Activated T-cell treated with anti-CD3 and anti-CD28 coated beads for 48 hours (primary cell): ENCODE measurements around the gene GPER1.
"Not testable (repeated sequence)": the region's sequence is repeated elsewhere in the genome, so short reads cannot be mapped to it uniquely, and the experiment has no call there.

Experiments used
- DNase-seq: peaks from one replicate; pipeline ENCODE4 v3.0.0-alpha.2; 2020; ENCODE audit warnings: low read depth

GPER1 gene

DNA sequence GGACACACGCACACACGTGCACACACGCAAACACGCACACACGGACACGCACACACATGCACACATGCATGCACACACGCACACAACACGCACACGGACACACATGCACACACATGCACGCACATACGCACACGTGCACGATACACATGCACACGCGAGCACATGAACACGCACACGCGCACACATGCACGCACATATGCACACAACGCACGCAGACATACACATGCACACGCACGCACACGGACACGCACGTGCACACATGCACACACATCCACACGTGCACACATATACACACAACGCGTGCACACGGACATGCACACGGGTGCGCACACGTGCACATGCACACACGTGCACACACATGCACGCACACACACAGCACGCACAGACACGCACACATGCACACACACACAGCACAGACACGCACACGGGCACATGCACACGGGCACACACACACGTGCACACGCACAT is 17.3 kb upstream of the GPER1 start:
- no peak for DNase-seq

- DNase-seq, result no peak
Observed at GRCh38 chr7:1071731-1072254, 16.1 kb upstream of the GPER1 start.

DNA sequence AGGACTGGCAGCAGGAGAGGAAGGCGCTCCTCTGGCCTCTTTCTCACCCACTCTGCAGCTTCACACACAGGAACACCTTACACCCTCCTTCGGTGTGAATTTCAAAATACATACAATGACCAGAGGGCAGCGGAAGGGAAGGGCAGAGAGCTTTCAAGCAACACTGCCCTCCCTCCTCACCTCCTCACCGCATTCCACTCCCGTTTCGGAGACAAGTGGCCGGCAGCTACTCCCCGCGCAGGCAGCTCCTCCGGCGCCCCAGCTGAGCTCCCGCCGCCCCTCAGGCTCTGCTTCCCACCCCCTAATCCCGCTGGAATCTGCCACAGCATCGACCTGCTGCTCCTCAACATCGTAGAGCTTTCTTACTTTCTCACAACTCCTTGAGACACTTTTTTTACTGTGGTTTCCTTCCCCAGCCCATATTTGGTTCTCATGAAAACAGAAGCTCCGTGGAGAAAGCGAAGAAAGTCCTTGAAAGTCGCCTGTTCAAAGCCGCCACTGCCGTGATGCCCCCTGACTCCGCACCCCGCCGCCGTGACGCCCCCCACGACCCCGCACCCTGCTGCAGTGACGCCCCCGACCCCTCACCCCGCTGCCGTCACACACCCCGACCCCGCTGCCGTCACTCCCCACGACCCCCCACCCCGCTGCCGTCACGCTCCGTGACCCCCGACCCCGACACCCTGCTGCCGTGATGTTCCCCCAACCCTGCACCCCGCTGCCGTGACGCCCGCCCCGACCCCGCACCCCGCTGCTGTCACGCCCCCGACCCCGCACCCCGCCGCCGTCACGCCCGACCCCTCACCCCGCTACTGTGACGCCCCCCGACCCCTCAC is 14.6 kb upstream of the GPER1 start:
- DNase-seq, result no peak

- not testable (repeated sequence) for DNase-seq
Observed at GRCh38 chr7:1074018-1074417, 13.9 kb upstream of the GPER1 start.

- DNase-seq, result no peak
Observed at GRCh38 chr7:1074593-1075431, 13.1 kb upstream of the GPER1 start.

DNA sequence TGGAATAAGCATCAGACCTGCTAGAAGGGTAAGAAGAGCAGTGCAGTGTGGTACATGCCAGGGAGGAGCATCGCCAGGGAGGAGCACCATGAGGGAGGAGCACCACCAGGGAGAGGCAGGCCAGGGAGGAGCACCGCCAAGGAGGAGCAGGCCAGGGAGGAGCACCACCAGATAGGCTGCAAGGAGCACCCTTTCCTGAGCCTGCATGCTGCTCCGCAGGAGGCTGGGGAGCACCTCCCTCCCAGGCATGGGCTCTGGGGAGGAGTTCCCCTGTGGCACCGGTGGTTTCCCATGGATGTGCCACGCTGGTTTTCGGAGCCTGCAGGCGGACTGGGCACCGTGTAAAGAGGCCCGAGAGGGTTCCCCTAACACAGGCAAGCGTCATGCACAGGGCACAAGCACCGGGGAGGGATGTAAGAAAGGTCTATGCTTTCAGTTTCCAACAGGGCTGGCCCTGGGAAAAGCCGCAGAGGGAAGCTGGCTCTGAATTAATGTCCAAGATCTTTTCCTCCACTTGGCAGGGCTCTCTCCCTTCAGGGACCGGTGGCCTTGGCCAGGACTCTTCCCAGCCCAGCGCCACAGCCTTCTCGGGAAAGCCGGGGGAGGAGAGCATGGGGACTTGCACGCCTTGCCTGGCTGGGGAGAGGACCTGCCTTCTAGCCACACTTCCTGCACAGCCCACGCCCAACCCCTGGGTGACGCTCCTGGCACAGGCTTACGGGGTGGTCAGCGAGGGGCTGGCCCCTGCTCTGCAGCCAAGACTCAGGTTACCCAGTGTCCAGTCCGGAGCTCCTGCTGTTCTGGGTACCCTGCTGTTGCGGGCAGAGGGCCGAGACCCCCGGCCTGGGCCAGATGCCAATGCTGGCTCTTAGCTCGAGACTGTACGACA is 11.5 kb upstream of the GPER1 start:
- DNase-seq, result no peak

GRCh38 chr7:1078519-1078918 is 9.4 kb upstream of the GPER1 start:
- DNase-seq, result no peak

GRCh38 chr7:1078985-1079384 is 8.9 kb upstream of the GPER1 start:
- DNase-seq, result no peak

GRCh38 chr7:1079546-1079945 is 8.4 kb upstream of the GPER1 start:
- no peak for DNase-seq

GRCh38 chr7:1080252-1080920 is 7.5 kb upstream of the GPER1 start:
- DNase-seq, result no peak

- DNase-seq, result no peak
Observed at GRCh38 chr7:1080921-1081255, 7.0 kb upstream of the GPER1 start.

DNA sequence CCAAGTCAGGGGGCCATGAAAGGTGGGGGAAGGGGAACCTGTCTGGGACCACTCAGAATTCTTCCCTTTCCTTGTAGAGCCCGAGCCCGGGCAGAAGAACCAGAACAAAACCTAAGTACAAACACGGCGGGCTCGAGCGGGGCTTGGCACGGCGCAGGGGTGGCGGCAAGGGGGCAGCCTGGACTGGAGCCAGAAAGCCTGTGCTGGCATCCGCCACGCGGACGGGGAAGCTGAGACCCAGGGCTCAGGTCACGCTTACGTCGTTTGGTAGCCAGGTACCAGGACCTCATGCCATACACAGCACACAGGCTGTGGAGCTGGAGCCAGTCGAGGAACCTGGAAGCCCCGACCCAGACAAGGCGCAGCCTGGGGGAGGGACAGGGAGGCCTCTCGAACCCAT is 6.6 kb upstream of the GPER1 start:
- DNase-seq, result no peak

- DNase-seq, result no peak
Observed at GRCh38 chr7:1081931-1082401, 5.9 kb upstream of the GPER1 start.

DNA sequence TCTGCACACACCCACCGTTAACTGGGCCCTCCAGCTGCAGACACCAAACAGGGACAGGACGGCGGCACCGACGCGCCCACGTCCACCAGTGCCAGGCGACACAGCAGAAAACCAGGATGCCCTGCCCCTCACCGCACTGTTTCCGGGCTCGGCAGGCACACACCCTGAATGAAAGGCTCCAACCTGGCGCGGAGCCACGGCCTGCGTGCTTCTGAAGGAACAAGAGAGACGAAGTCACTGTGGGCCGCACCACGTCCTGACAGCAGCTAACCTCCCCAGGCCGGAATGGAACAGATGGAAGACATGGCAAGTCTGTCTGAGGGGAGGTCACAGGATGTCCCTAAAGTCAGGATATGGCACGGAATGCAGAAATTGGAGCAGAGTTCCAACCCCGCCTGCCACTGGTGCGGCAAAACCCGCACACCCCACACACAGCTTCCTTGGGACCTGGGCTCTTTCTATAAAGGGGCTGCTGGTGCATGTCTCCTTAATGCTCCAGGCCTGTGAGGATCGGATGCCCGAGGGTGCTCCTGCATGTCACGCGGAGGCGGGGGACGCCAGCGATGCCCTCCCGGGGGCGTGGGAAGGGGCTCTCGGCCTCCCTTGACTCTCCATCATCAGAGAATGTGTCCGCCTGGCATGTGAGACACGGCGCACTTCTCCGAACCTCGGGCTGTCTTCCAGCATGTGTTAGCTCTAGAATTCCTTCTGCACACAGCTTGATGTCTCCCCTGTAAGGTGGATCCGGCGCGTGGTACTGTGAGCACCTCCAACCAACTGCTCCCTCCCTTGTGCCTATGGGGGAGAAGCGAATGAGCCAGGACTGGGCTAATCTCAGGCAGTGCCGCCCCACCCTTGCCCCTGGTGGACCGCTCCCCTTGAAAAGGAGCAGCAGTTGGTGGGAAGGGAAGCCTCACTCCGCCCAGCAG is 3.9 kb upstream of the GPER1 start:
- no peak for DNase-seq

- DNase-seq, result no peak
Observed at GRCh38 chr7:1085266-1085665, 2.6 kb upstream of the GPER1 start.

DNA sequence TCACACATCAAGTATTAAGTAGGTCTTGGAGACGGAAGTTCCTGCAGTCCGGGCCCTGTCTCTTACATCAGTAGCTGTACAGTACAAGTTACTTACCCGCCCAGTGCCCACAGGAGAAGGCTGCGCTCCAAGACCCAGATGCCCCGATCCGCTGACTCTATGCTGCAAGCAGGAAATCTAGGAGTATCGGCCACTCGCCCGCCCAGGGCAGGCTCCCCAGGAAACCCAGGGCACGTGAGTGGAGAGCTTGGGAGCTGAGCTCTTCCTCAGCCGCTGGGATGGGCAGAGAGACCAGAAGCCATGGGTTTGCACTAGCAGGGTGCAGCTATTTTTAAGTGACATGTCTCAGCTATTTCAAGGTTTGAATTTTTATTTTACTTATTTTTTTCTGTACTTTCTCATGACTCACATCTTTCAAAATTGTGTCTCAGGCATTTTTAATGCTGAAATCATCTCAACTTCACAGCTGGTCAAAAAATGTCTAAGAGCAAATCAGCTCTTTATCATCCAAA is 1.9 kb upstream of the GPER1 start:
- no peak for DNase-seq

GRCh38 chr7:1086588-1087464 is 1.1 kb upstream of the GPER1 start:
- peak; percentile 68 for DNase-seq

GRCh38 chr7:1087465-1087814 is 473 bp upstream of the GPER1 start:
- DNase-seq, result no peak

- DNase-seq, result no peak
Observed at GRCh38 chr7:1090236-1090635, 2.3 kb downstream of the GPER1 start.
